Measurements from ENCODE around the gene MUC4.
"Not testable (repeated sequence)": the region's sequence is repeated elsewhere in the genome, so short reads cannot be mapped to it uniquely, and the experiment has no call there.

Gene MUC4

DNA sequence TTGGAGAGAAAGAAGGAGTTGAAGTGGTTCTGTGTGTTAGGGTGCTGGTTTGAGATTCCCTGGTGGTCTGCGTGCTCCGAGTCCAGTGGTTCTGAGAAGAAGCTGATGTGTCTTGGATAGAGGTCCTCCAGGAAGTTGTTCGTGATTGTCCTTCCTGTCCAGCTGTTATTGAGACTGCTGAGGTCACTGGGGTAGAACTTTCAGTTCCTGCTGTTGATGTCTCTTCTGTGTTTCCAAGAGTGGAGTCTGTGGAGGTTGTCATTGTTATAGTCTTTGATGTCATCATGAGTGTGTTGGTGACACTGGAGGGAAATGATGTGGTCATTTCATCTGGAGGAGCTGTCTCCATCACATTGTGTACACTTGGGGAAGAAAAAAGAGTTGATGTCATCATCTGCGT lies 20.8 kb downstream of the MUC4 start:
- TF ChIP-seq EZH2 (IDR thresholded peaks at IDR 0.05) = no peak
- no peak for TF ChIP-seq FOXP2 (optimal IDR thresholded peaks at IDR 0.05; ENCODE audit: control extremely low read depth, extremely low read length, insufficient read depth)
- no peak for TF ChIP-seq POLR2AphosphoS5 (IDR thresholded peaks at IDR 0.05; ENCODE audit: borderline replicate concordance, low read depth, low read length)
- no peak overlapping the region for H3K4me3 ChIP-seq
- H3K36me3 ChIP-seq (ENCODE audit: insufficient read depth, low read length) = no peaks in the 10 kb centered on the region
- no peak overlapping the region for H3K9ac ChIP-seq (ENCODE audit: insufficient read length)
- no peak for DNase-seq (ENCODE audit: low read depth, low spot score)
- no peak overlapping the region for H3K27ac ChIP-seq
- H3K9me3 ChIP-seq (ENCODE audit: low read depth, low read length) = no peaks in the 10 kb centered on the region

DNA sequence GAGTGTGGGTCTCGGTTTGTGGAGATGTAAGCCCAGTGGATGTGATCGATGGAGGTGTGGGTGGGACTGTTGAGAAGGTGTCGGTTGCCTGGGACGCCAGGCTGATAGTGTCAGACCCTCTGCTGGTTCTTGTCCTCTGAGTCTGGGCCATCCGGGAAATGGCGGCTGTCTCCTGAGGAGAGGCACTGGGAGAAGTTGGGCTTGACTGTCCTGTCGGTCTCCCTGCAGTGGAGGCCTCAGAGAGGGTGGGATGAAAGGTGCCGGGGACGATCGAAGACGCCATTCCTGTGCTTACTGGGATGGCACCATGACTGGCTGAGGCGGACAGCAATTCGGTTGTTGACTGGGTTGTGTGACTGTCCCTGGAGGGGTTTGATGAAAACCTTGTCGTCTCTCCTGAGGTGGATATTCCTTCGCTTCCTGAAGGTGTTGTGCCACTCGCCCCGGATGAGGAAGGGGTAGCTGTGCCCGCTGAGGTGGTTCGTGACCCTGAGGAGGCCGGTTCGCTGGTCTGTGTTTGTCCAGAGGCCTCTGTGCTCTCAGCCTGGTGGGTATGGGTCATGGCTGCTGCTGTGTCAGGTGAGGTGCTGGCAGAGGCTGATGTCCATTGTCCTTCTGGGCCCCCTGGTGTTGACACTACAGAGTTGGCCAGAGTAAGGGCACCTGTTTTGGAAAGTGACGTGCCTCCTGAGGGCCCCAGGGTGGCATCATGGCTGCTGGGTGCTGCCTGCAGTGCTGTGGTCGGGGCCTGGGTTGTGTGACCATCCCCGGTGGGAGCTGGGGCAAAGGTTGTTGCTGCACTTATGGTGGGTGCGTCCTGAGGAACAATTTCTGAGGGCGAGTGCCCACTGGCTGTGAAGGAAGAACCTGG lies 22.8 kb downstream of the MUC4 start:
- Histone ChIP-seq H3K36me3 (ENCODE audit: insufficient read depth, low read length) (no peaks in the 10 kb centered on the region), H3K9me3 (ENCODE audit: low read depth, low read length) (no peaks in the 10 kb centered on the region), H3K4me3 (no peak overlapping the region), H3K9ac (ENCODE audit: insufficient read length) (no peak overlapping the region), H3K27ac (no peak overlapping the region)
- TF ChIP-seq EZH2 (IDR thresholded peaks at IDR 0.05) = no peak
- TF ChIP-seq POLR2AphosphoS5 (IDR thresholded peaks at IDR 0.05; ENCODE audit: borderline replicate concordance, low read depth, low read length) = no peak
- TF ChIP-seq FOXP2 (optimal IDR thresholded peaks at IDR 0.05; ENCODE audit: control extremely low read depth, extremely low read length, insufficient read depth) = no peak
- DNase-seq (ENCODE audit: low read depth, low spot score) = no peak

DNA sequence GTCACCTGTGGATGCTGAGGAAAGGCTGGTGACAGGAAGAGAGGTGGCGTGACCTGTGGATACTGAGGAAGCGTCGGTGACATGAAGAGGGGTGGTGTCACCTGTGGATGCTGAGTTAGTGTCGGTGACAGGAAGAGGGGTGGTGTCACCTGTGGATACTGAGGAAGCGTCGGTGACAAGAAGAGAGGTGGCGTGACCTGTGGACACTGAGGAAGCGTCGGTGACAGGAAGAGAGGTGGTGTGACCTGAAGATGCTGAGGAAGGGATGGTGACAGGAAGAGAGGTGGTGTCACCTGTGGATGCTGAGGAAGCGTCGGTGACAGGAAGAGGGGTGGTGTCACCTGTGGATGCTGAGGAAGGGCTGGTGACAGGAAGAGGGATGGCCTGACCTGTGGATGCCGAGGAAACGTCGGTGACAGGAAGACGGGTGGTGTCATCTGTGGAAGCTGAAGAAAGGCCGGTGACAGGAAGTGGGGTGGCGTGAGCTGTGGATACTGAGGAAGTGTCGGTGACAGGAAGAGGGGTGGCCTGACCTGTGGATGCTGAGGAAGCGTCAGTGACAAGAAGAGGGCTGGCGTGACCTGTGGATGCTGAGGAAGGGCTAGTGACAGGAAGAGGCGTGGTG lies 25.8 kb downstream of the MUC4 start:
- not testable (repeated sequence) for H3K9me3 ChIP-seq (ENCODE audit: low read depth, low read length); H3K36me3 ChIP-seq (ENCODE audit: insufficient read depth, low read length); H3K9ac ChIP-seq (ENCODE audit: insufficient read length); H3K4me3 ChIP-seq; H3K27ac ChIP-seq; DNase-seq (ENCODE audit: low read depth, low spot score)

DNA sequence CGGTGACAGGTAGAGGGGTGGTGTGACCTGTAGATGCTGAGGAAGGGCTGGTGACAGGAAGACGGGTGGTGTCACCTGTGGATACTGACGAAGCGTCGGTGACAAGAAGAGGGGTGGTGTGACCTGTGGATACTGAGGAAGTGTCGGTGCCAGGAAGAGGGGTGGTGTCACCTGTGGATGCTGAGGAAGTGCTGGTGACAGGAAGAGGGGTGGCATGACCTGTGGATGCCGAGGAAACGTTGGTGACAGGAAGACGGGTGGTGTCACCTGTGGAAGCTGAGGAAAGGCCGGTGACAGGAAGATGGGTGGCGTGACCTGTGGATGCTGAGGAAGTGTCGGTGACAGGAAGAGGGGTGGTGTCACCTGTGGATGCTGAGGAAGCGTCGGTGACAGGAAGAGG lies 27.7 kb downstream of the MUC4 start:
- DNase-seq (ENCODE audit: low read depth, low spot score); H3K4me3 ChIP-seq; H3K27ac ChIP-seq; H3K9me3 ChIP-seq (ENCODE audit: low read depth, low read length); H3K36me3 ChIP-seq (ENCODE audit: insufficient read depth, low read length); H3K9ac ChIP-seq (ENCODE audit: insufficient read length): not testable (repeated sequence)

DNA sequence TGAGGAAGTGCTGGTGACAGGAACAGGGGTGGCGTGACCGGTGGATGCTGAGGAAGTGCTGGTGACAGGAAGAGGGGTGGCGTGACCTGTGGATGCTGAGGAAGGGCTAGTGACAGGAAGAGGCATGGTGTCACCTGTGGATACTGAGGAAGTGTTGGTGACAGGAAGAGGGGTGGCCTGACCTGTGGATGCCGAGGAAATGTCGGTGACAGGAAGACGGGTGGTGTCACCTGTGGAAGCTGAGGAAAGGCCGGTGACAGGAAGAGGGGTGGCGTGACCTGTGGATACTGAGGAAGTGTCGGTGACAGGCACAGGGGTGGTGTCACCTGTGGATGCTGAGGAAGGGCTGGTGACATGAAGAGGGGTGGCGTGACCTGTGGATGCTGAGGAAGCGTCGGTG lies 30.5 kb downstream of the MUC4 start:
- not testable (repeated sequence) for DNase-seq (ENCODE audit: low read depth, low spot score); H3K9me3 ChIP-seq (ENCODE audit: low read depth, low read length); H3K4me3 ChIP-seq; H3K36me3 ChIP-seq (ENCODE audit: insufficient read depth, low read length); H3K9ac ChIP-seq (ENCODE audit: insufficient read length); H3K27ac ChIP-seq

DNA sequence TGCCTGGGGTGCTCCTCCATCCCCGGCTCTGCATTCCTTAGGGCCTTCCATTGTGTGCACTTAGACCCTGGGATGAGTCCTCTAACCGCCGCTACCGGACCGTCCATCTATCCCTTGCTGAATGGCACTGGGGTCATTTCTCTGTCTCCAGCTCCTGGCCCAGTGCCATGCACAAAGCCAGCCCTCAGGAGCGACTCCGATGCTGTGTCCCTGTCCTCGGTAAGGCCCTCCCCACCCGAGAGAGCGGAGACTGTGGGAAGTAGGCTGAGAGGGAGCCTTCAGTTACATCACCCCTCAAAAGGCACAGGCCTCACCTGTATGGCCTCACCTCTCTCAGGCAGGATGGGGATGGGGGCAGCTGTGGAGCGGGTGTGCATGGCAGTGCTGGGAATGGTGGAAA lies 33.8 kb downstream of the MUC4 start:
- H3K9me3 ChIP-seq (ENCODE audit: low read depth, low read length) = no peaks in the 10 kb centered on the region
- TF ChIP-seq POLR2AphosphoS5 (IDR thresholded peaks at IDR 0.05; ENCODE audit: borderline replicate concordance, low read depth, low read length) (no peak), EZH2 (IDR thresholded peaks at IDR 0.05) (no peak), FOXP2 (optimal IDR thresholded peaks at IDR 0.05; ENCODE audit: control extremely low read depth, extremely low read length, insufficient read depth) (no peak)
- no peak overlapping the region for H3K27ac ChIP-seq
- DNase-seq (ENCODE audit: low read depth, low spot score) = no peak
- H3K9ac ChIP-seq (ENCODE audit: insufficient read length) = no peak overlapping the region
- no peaks in the 10 kb centered on the region for H3K36me3 ChIP-seq (ENCODE audit: insufficient read depth, low read length)
- no peak overlapping the region for H3K4me3 ChIP-seq

DNA sequence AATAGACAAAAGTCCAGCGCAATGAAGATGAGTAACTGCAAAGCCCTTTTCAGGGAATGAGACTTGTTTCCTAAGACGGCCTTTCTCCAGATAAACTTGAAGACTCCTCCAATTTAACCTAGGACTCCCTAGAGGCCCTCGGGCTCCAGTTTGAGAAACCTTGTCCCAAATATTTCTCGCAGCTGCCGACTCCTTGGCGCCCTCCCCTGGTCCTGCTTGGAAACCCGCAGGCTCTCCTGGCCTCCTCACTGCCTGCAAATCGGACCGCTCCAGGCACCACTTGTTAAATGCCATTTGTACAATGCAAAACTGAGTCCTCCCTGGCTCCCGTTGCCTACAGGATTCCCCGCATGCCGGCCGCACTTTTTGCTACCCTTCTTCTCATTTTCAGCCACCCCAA lies 36.8 kb downstream of the MUC4 start:
- Histone ChIP-seq H3K4me3 (no peak overlapping the region), H3K9me3 (ENCODE audit: low read depth, low read length) (no peaks in the 10 kb centered on the region), H3K36me3 (ENCODE audit: insufficient read depth, low read length) (no peaks in the 10 kb centered on the region), H3K9ac (ENCODE audit: insufficient read length) (no peak overlapping the region), H3K27ac (no peak overlapping the region)
- TF ChIP-seq POLR2AphosphoS5 (IDR thresholded peaks at IDR 0.05; ENCODE audit: borderline replicate concordance, low read depth, low read length) (no peak), EZH2 (IDR thresholded peaks at IDR 0.05) (no peak)
- DNase-seq (ENCODE audit: low read depth, low spot score) = peak; percentile 44

DNA sequence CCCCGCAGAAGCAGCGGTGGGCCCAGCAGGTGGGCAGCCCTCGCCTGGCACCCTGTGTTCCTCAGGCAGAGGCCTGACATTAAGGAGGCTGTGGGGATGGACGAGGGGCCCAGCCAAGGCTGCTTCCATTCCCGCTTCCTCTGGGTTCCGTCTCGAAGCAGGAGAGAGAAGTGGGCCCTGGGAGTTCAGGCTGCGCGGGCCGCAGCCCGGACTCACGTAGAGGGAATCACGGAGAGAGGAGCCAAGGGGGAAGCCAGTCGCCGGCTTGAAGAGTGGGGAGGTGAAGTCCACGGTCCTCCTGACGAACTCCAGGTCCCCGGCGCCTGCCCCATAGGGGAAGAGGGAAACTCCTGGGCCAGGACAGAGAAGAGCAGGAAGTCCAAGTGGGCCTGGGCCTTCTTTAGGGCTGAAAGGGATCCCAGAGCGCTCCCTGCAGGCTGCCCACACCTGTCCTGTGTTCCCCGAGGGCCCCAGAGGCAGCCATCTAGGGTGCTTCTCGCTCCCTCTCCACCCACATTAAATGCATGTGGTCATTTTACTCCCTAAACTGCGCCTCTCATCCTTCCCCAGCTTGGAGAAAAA lies 37.7 kb downstream of the MUC4 start:
- H3K9ac ChIP-seq (ENCODE audit: insufficient read length) = no peak overlapping the region
- H3K27ac ChIP-seq = no peak overlapping the region
- DNase-seq (ENCODE audit: low read depth, low spot score) = no peak
- TF ChIP-seq EZH2 (IDR thresholded peaks at IDR 0.05) (no peak), FOXP2 (optimal IDR thresholded peaks at IDR 0.05; ENCODE audit: control extremely low read depth, extremely low read length, insufficient read depth) (no peak), POLR2AphosphoS5 (IDR thresholded peaks at IDR 0.05; ENCODE audit: borderline replicate concordance, low read depth, low read length) (no peak)
- H3K4me3 ChIP-seq = no peak overlapping the region
- no peaks in the 10 kb centered on the region for H3K9me3 ChIP-seq (ENCODE audit: low read depth, low read length)
- no peaks in the 10 kb centered on the region for H3K36me3 ChIP-seq (ENCODE audit: insufficient read depth, low read length)

DNA sequence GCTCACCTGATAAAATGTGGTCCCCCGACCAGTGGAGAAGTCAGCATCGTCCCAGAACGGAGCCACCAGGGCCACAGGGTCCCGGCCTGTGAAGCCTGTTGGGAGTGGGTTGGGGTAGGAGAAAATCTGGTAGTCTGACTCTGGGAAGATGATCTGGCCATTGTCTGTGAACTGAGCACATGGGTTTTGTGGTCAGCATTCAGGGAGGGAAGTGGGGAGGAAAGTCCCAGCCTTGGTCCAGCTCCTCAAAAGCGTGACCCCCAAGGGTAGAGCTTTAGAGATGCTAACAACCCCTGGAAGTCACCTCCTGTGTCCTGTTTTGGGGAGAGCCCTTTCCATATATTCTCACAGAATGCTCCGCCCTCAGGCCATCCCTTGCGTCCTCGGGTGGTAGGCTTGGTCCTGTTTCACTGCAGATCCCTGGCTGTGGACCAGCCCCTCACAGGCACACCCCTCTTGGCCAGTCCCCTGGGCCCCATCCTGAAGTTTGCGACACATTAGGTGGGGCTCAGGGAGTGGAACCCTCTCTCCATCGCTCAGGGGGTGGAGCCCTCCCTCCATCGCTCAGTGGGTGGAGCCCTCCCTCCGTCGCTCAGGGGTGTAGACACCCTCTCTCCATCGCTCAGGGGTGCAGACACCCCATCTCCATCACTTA lies 40.0 kb downstream of the MUC4 start:
- no peaks in the 10 kb centered on the region for H3K36me3 ChIP-seq (ENCODE audit: insufficient read depth, low read length)
- H3K4me3 ChIP-seq = no peak overlapping the region
- no peak overlapping the region for H3K27ac ChIP-seq
- no peaks in the 10 kb centered on the region for H3K9me3 ChIP-seq (ENCODE audit: low read depth, low read length)
- no peak overlapping the region for H3K9ac ChIP-seq (ENCODE audit: insufficient read length)
- no peak for DNase-seq (ENCODE audit: low read depth, low spot score)
- no peak for TF ChIP-seq POLR2AphosphoS5 (IDR thresholded peaks at IDR 0.05; ENCODE audit: borderline replicate concordance, low read depth, low read length)
- TF ChIP-seq EZH2 (IDR thresholded peaks at IDR 0.05) = no peak
- TF ChIP-seq FOXP2 (optimal IDR thresholded peaks at IDR 0.05; ENCODE audit: control extremely low read depth, extremely low read length, insufficient read depth) = no peak

DNA sequence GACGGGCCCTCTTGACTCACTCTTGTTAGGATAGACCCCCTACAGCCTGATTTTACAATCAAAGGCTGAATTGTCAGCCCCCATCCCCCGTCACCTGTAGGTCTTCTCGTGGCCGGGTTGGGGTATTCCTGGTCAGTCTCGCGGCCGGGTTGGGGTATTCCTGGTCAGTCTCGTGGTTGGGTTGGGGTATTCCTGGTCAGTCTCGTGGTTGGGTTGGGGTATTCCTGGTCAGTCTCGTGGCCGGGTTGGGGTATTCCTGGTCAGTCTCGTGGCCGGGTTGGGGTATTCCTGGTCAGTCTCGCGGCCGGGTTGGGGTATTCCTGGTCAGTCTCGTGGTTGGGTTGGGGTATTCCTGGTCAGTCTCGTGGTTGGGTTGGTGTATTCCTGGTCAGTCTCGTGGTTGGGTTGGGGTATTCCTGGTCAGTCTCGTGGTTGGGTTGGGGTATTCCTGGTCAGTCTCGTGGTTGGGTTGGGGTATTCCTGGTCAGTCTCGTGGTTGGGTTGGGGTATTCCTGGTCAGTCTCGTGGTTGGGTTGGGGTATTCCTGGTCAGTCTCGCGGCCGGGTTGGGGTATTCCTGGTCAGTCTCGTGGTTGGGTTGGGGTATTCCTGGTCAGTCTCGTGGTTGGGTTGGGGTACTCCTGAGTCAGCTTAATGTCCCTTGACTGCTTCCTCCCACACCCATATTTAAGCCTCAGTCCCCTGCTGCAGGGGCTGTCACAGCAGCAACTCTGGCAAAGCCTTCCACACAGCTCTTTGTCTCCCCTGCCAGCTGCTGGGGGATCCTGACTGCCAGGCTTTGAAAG lies 40.7 kb downstream of the MUC4 start:
- not testable (repeated sequence) for H3K9ac ChIP-seq (ENCODE audit: insufficient read length); DNase-seq (ENCODE audit: low read depth, low spot score); H3K4me3 ChIP-seq; H3K27ac ChIP-seq; H3K36me3 ChIP-seq (ENCODE audit: insufficient read depth, low read length); H3K9me3 ChIP-seq (ENCODE audit: low read depth, low read length)

Data from SK-N-MC (cell line).